GM23338 (cell line): ENCODE results near the gene DUSP9.

Experiments used
- POLR2AphosphoS5 ChIP-seq: IDR thresholded peaks from 2 replicates; pipeline ENCODE4 v1.6.1; 2016; ENCODE audit warnings: antibody characterized with exemption, low read depth
- TF ChIP-seq, protein P1 (sequence below), 2 experiments: fragments of 200-600 bp in 1 of 2; sonication (generic) in 1 of 2; conservative IDR thresholded peaks; 2 replicates each; pipeline versions ENCODE4 v1.5.1 to v1.6.1; 2016 to 2017; ENCODE audit warnings: antibody characterized with exemption in 2 of 2, low read depth in 2 of 2, mild to moderate bottlenecking in 2 of 2, moderate library complexity in 1 of 2

DNA sequence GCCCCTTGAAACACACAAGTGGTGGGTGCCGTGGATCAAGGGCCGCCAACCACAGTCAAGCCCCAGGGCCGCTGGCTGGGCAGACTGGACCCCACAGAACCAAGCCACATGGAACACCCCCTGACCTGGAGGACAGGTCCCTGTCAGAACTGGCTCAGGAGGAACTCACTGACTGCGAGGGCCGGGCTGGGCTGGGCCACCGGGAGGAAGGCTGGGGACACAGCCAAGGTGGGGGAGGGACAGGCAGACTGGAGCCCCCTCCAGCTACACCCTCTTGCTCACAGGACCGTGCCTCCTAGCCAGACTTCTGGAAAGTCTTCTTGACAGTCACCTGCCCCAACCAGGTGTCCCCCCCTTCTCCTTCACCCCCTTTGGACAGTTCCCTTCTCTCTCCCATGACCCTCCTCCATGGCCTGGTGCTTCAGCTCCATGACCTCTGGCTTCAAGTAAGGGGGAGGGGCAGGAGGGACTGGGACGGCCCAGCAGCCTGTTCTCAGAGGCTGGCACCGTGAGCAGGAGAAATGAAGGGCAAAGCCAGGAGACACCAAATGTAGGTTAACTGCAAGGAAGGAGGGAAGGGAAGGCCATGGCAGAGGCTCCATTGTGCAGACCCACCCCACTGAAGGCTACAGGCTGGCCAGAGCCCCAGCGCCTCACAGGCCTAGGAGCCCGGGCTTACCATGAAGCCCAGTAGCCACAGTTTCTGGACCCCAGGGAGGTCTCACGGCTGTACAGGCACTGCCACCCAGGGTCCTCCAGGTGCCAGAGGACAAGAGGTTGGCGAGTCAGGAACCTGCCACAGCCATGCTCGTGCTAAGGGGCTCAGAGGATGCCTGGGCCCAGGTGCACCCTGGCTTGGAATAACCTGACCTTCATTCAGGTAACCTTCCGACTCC lies 22.6 kb upstream of the DUSP9 start:
- TF ChIP-seq, protein P1, sequence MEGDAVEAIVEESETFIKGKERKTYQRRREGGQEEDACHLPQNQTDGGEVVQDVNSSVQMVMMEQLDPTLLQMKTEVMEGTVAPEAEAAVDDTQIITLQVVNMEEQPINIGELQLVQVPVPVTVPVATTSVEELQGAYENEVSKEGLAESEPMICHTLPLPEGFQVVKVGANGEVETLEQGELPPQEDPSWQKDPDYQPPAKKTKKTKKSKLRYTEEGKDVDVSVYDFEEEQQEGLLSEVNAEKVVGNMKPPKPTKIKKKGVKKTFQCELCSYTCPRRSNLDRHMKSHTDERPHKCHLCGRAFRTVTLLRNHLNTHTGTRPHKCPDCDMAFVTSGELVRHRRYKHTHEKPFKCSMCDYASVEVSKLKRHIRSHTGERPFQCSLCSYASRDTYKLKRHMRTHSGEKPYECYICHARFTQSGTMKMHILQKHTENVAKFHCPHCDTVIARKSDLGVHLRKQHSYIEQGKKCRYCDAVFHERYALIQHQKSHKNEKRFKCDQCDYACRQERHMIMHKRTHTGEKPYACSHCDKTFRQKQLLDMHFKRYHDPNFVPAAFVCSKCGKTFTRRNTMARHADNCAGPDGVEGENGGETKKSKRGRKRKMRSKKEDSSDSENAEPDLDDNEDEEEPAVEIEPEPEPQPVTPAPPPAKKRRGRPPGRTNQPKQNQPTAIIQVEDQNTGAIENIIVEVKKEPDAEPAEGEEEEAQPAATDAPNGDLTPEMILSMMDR (conservative IDR thresholded peaks at IDR 0.05; ENCODE audit: low read depth in 2 of 2): no peak
- TF ChIP-seq POLR2AphosphoS5: no peak
